Measurements from ENCODE around the gene MYO16.
"Not testable (repeated sequence)": the region's sequence is repeated elsewhere in the genome, so short reads cannot be mapped to it uniquely, and the experiment has no call there.

The MYO16 gene

DNA sequence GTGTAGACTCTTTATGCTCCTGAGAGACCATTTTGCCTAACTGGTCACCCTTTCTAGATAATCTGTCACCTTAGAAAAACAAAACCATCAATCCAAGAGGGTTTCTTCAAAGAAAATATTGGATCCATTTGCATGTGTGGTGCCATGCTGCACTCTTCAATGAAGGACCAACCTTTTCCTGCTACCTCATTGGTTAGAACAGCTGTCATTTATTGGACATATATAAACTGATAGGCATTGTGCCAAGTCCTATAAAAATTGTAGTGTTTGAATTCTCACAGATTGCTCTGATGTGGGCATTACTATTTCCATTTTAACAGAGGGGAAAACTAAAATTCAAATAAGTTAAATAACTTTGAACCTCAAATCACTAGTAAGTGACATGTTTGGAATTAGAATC, 333.2 kb downstream of the MYO16 start:
- no peaks in the 10 kb centered on the region for H3K9me3 Mint-ChIP-seq
- DNase-seq (ENCODE audit: low spot score in 2 of 2) (no peak), ATAC-seq (no peak)
- H3K27ac Mint-ChIP-seq = no peak overlapping the region
- no peaks in the 10 kb centered on the region for H3K4me1 Mint-ChIP-seq
- no peak overlapping the region for H3K4me3 Mint-ChIP-seq
- H3K36me3 Mint-ChIP-seq = no peaks in the 10 kb centered on the region

- H3K27ac Mint-ChIP-seq = no peak overlapping the region
Measured at GRCh38 chr13:108963276-108963810, 333.9 kb downstream of the MYO16 start.

DNA sequence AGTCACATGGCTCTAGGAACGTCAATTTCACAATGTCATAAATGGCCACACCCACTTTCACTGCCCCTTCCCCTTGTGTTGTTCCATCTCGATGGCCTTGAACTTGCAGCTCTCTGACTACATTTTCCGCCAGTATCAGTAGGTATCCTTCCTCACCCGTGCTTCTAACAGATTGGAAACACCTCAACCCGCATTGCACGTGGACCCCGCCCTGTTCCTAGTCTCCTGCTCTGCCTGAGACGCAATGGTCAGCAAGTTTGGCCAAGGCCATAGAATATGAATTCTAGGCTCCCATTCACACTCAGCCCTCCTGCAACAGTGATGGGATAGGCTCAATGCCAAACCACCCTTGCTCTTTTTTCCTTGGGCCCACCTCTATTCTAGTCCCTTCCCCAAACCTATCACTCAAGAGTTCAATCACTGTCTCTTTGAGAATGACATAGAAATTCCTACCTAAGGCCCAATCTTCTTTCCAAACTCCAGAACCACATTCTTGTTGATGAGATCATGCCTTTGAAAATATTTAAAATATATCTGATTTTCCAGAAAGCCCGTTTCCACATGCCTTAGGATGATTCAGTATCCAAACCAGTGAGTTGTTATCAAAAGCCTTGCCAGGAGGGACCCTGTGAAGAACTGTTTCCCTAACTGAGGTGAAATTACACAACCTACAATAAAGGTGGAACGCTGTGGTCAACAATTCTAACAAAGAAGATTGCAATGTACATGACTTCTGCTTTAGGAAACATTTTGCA, 334.6 kb downstream of the MYO16 start:
- Mint-ChIP-seq H3K27ac (no peak overlapping the region), H3K9me3 (no peaks in the 10 kb centered on the region), H3K4me1 (no peaks in the 10 kb centered on the region), H3K4me3 (no peak overlapping the region), H3K36me3 (no peaks in the 10 kb centered on the region)
- no peak for DNase-seq (ENCODE audit: low spot score in 2 of 2)
- ATAC-seq = peak; percentile 26

More at GRCh38 chr13:108963276-108963810, 333.9 kb downstream of the MYO16 start:
- H3K4me3 Mint-ChIP-seq = no peak overlapping the region
- no peaks in the 10 kb centered on the region for H3K4me1 Mint-ChIP-seq
- DNase-seq (ENCODE audit: low spot score in 2 of 2) (no peak), ATAC-seq (peak; percentile 19)
- no peaks in the 10 kb centered on the region for H3K9me3 Mint-ChIP-seq
- no peaks in the 10 kb centered on the region for H3K36me3 Mint-ChIP-seq

GRCh38 chr13:108964606-108965005, 335.2 kb downstream of the MYO16 start:
- H3K27ac Mint-ChIP-seq = no peak overlapping the region
- H3K36me3 Mint-ChIP-seq = no peaks in the 10 kb centered on the region
- ATAC-seq (no peak), DNase-seq (ENCODE audit: low spot score in 2 of 2) (no peak)
- H3K9me3 Mint-ChIP-seq = no peaks in the 10 kb centered on the region
- no peaks in the 10 kb centered on the region for H3K4me1 Mint-ChIP-seq
- no peak overlapping the region for H3K4me3 Mint-ChIP-seq

- no peak overlapping the region for H3K27ac Mint-ChIP-seq
- DNase-seq (ENCODE audit: low spot score in 2 of 2) (no peak), ATAC-seq (no peak)
Measured at GRCh38 chr13:108967371-108967770, 338.0 kb downstream of the MYO16 start.

DNA sequence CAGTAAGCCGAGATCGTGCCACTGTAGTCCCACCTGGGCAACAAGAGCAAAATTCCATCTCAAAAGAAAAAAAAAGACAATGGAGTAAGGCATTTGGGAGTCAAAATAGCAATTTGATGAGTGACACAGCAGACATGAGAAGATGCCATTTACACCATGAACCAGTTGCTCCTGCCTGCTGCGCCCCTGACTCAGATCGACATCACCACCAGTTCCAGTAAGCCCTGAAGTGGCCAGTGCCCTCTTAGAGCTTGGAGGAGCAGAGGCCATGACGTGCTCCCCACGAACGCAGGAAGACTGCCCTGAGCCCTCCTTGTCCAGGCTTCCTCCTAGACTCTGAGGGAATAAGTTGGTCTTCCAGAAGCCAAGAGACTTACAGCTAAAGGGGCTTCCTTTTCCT, 339.2 kb downstream of the MYO16 start:
- DNase-seq (ENCODE audit: low spot score in 2 of 2) (no peak), ATAC-seq (peak; percentile 28)
- no peak overlapping the region for H3K27ac Mint-ChIP-seq
- H3K36me3 Mint-ChIP-seq = no peaks in the 10 kb centered on the region
- H3K4me1 Mint-ChIP-seq = no peaks in the 10 kb centered on the region
- no peaks in the 10 kb centered on the region for H3K9me3 Mint-ChIP-seq
- no peak overlapping the region for H3K4me3 Mint-ChIP-seq

More at GRCh38 chr13:108967371-108967770, 338.0 kb downstream of the MYO16 start:
- Mint-ChIP-seq H3K4me3 (no peak overlapping the region), H3K4me1 (no peaks in the 10 kb centered on the region), H3K9me3 (no peaks in the 10 kb centered on the region), H3K36me3 (no peaks in the 10 kb centered on the region)

DNA sequence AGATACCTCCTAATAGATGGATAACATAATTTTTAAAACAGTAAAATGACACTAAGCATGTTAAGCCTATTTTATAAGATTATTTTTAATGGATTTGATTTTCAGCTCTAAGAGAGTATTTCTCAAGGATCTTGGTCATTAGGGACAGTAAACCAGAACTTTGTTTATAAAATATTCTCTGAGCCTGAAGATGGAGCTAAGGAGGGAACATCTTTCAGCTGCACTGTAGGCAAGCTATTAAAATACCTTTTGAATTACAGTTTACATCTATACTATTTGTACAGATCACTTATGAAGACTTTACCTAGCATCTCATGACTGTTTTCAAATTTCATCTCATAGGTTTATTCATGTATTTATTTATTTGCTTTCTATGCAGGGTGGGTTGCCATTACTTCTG, 345.3 kb downstream of the MYO16 start:
- ATAC-seq (no peak), DNase-seq (ENCODE audit: low spot score in 2 of 2) (no peak)
- Mint-ChIP-seq H3K9me3 (no peaks in the 10 kb centered on the region), H3K4me3 (no peak overlapping the region), H3K27ac (no peak overlapping the region), H3K4me1 (no peaks in the 10 kb centered on the region), H3K36me3 (no peaks in the 10 kb centered on the region)

DNA sequence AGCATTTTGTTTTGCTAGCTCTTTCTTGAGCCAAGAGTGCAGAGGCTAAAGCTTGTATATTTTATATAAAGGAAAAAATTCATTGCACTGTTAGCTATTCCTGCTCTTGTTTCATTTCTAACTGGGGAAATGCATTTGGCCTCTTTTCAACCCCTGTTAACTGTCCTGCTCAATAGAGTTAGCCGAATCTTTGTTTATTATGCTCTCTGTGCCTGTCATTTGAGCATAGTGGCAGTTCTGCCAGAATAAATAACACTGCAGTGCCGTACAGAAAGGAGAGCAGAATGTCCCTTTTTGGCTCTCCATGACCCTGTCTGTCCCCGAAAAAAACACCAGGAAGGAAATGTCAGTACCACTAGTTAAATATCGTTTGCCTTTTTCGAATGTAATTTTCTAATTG, 350.8 kb downstream of the MYO16 start:
- Mint-ChIP-seq H3K27ac (no peak overlapping the region), H3K36me3 (no peaks in the 10 kb centered on the region), H3K4me1 (no peaks in the 10 kb centered on the region), H3K4me3 (no peak overlapping the region), H3K9me3 (no peaks in the 10 kb centered on the region)
- DNase-seq (ENCODE audit: low spot score in 2 of 2) (no peak), ATAC-seq (no peak)

DNA sequence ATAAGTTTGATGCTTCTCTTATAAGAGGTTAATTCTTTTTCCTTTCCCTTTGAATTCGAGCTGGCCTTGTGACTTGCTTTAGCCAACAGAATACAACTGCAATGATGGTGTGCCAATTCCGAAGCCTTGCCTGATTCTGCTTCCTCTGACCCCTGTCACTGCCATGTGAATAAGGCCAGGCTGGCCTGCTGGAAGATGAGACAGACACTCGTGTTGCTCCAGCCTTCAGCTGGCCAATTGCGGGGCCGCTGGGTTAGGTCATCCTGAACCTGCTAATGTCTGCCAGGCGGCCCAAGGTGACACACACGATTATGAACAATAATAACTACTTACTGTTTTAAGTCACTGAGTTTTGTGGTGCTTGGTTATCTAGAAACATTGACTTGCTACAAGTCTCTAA, 352.0 kb downstream of the MYO16 start:
- no peaks in the 10 kb centered on the region for H3K36me3 Mint-ChIP-seq
- DNase-seq (ENCODE audit: low spot score in 2 of 2) (no peak), ATAC-seq (no peak)
- no peaks in the 10 kb centered on the region for H3K4me1 Mint-ChIP-seq
- H3K9me3 Mint-ChIP-seq = peaks cover 2% of the 10 kb centered on the region
- H3K4me3 Mint-ChIP-seq = no peak overlapping the region
- no peak overlapping the region for H3K27ac Mint-ChIP-seq

DNA sequence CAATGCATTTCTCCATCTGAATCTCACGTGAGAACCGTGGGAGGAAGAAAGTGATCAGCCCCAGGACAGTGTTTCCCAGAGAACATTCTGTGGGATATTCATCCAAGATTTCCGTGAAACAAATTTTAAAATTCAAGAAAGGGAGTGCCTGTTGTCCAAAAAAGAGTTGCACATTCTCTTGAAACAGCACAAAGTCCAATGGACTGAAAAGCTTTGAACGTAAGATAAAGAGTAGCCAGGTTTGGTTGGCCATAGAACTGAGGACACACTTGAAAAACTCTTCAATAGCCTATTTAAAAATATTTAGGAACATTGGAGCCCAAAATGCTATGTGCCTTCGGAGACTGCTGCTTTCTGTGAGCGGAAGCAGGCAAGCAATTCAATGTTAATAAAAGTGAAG, 353.9 kb downstream of the MYO16 start:
- Mint-ChIP-seq H3K4me1 (no peaks in the 10 kb centered on the region), H3K4me3 (no peak overlapping the region), H3K36me3 (no peaks in the 10 kb centered on the region), H3K9me3 (peaks cover 2% of the 10 kb centered on the region), H3K27ac (no peak overlapping the region)
- no peak for ATAC-seq
- no peak for DNase-seq (ENCODE audit: low spot score in 2 of 2)

DNA sequence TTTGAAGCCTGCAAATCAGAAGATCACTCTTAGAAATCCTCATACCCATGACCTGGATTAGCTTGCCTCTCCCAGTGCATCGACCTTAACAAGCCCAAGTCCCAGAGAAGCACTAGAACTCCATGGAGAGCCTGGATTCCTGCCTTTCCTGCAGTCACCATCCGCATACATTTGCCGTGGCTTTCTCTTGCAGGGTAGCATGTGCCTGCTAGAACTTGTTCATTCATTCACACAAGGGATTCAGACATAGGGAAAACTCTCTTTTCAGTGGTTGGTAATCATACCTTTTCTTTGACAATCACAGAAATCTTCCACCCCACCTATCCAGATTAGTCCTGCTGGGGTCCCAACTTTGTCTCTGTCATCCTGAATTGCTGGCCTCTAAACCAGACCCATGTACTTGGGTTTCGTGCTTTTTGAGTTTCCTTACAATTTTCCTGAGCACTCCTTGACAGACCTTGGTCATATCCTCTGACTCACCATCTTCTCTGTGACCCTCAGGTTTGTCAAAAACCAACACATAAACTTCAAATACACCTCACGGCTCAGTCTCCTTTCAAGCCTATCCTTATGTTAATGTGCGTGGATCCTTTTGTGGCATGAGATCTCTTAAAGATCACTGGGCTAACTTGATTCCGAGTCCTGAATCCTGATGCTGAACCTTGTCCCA, 355.0 kb downstream of the MYO16 start:
- H3K4me3 Mint-ChIP-seq = no peak overlapping the region
- DNase-seq (ENCODE audit: low spot score in 2 of 2) (no peak), ATAC-seq (no peak)
- no peak overlapping the region for H3K27ac Mint-ChIP-seq
- peaks cover 2% of the 10 kb centered on the region for H3K9me3 Mint-ChIP-seq
- H3K4me1 Mint-ChIP-seq = no peaks in the 10 kb centered on the region
- no peaks in the 10 kb centered on the region for H3K36me3 Mint-ChIP-seq

- H3K36me3 Mint-ChIP-seq = no peaks in the 10 kb centered on the region
- H3K4me1 Mint-ChIP-seq = no peaks in the 10 kb centered on the region
- ATAC-seq (no peak), DNase-seq (ENCODE audit: low spot score in 2 of 2) (no peak)
- H3K27ac Mint-ChIP-seq = no peak overlapping the region
- peaks cover 2% of the 10 kb centered on the region for H3K9me3 Mint-ChIP-seq
- H3K4me3 Mint-ChIP-seq = no peak overlapping the region
Measured at GRCh38 chr13:108985166-108985565, 355.8 kb downstream of the MYO16 start.

- no peak overlapping the region for H3K4me3 Mint-ChIP-seq
- H3K4me1 Mint-ChIP-seq = no peaks in the 10 kb centered on the region
- no peaks in the 10 kb centered on the region for H3K36me3 Mint-ChIP-seq
- H3K27ac Mint-ChIP-seq = no peak overlapping the region
- ATAC-seq = no peak
- peaks cover 2% of the 10 kb centered on the region for H3K9me3 Mint-ChIP-seq
- DNase-seq (ENCODE audit: low spot score in 2 of 2) = no peak
Measured at GRCh38 chr13:108987517-108987916, 358.1 kb downstream of the MYO16 start.

DNA sequence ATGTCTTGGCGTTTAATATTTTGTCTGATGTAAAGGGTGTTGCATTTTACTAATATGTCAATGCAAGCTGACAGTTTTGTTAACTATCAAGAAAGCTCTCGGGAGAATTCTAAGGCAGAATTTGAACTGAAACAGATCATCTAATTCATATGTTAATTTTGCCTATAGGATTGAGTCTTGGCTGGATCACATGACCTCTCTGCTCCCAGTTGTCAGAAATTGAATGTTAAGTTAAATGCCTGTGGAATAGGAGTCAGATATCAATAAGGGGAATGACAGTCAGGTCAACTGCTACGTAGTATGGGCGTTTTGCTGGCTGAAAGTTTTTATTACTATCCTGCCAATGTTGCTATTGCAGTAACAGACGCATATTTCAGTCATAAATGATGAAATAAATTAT, 358.5 kb downstream of the MYO16 start:
- ATAC-seq = no peak
- Mint-ChIP-seq H3K9me3 (peaks cover 2% of the 10 kb centered on the region), H3K36me3 (no peaks in the 10 kb centered on the region), H3K4me3 (no peak overlapping the region), H3K27ac (no peak overlapping the region), H3K4me1 (no peaks in the 10 kb centered on the region)
- DNase-seq (ENCODE audit: low spot score in 2 of 2) = no peak

GRCh38 chr13:108991416-108991815, 362.0 kb downstream of the MYO16 start:
- not testable (repeated sequence) for H3K4me1 Mint-ChIP-seq; H3K9me3 Mint-ChIP-seq; H3K27ac Mint-ChIP-seq; H3K4me3 Mint-ChIP-seq; ATAC-seq; H3K36me3 Mint-ChIP-seq; DNase-seq (ENCODE audit: low spot score in 2 of 2)

GRCh38 chr13:108993346-108993745, 363.9 kb downstream of the MYO16 start:
- Mint-ChIP-seq H3K36me3 (no peaks in the 10 kb centered on the region), H3K4me3 (no peak overlapping the region), H3K4me1 (no peaks in the 10 kb centered on the region), H3K9me3 (peaks cover 2% of the 10 kb centered on the region), H3K27ac (no peak overlapping the region)
- DNase-seq (ENCODE audit: low spot score in 2 of 2) (no peak), ATAC-seq (no peak)

All from stimulated activated effector memory CD8-positive, alpha-beta T cell treated with anti-CD3 and anti-CD28 coated beads, Interleukin-12 subunit alpha, Interleukin-12 subunit beta, amount 100 ng/mL, for 72 hours (primary cell).